ENCODE data around the gene FGD4.

DNA sequence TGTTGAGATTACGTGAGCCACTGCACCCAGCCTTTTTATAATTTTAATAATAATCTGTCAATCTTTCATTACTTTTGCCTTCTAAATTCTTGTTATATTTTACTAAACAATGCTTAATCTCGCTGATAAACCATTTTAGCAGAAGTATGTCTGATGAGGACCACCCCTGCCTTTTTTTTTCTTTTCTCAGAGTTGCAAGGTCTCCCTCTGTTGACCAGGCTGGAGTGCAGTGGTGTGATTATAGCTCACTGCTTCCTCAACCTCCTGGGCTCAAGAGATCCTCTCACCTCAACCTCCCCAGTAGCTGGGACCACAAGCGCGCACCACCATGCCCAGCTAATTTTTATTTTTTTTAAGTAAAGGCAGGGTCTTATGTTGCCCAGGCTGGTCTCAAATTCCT lies 161.2 kb downstream of the FGD4 start:
- TF ChIP-seq, protein P1, sequence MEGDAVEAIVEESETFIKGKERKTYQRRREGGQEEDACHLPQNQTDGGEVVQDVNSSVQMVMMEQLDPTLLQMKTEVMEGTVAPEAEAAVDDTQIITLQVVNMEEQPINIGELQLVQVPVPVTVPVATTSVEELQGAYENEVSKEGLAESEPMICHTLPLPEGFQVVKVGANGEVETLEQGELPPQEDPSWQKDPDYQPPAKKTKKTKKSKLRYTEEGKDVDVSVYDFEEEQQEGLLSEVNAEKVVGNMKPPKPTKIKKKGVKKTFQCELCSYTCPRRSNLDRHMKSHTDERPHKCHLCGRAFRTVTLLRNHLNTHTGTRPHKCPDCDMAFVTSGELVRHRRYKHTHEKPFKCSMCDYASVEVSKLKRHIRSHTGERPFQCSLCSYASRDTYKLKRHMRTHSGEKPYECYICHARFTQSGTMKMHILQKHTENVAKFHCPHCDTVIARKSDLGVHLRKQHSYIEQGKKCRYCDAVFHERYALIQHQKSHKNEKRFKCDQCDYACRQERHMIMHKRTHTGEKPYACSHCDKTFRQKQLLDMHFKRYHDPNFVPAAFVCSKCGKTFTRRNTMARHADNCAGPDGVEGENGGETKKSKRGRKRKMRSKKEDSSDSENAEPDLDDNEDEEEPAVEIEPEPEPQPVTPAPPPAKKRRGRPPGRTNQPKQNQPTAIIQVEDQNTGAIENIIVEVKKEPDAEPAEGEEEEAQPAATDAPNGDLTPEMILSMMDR (IDR thresholded peaks at IDR 0.05): no peak
- TF ChIP-seq POLR2A (IDR thresholded peaks at IDR 0.05): no peak

Measured in testis (tissue), 2 donors.